Measurements from ENCODE around the gene PTPRB.

PTPRB gene

GRCh38 chr12:70487440-70487839, 149.8 kb downstream of the PTPRB start:
- 100% methylated on average over 1 of the region's 2 CpGs for WGBS (ENCODE audit: insufficient coverage)
- no peak for DNase-seq
- Histone ChIP-seq H3K27me3 (replicated peaks in 2 of 5; ENCODE audit: control insufficient read depth in 4 of 5, insufficient read depth in 5 of 5, low read length in 4 of 5) (no peaks in the 10 kb centered on the region), H3K27ac (ENCODE audit: insufficient read depth in 1 of 2, low read depth in 1 of 2, low read length in 2 of 2, poor library complexity in 1 of 2, severe bottlenecking in 2 of 2) (no peak overlapping the region), H3K9me3 (ENCODE audit: control extremely low read depth in 1 of 5, control insufficient read depth in 4 of 5, insufficient read depth in 2 of 5, low read depth in 1 of 5, low read length in 4 of 5) (no peaks in the 10 kb centered on the region), H3K4me1 (ENCODE audit: control extremely low read depth in 1 of 4, control insufficient read depth in 4 of 4, insufficient read depth in 4 of 4, low read length in 3 of 4) (no peaks in the 10 kb centered on the region), H3K36me3 (ENCODE audit: control insufficient read depth in 4 of 4, insufficient read depth in 4 of 4, low read length in 3 of 4) (no peaks in the 10 kb centered on the region), H3K4me3 (ENCODE audit: control insufficient read depth in 1 of 7, extremely low read depth in 1 of 7, insufficient read depth in 4 of 7, low read depth in 2 of 7, low read length in 6 of 7) (no peak overlapping the region)
- POLR2A ChIA-PET: no interaction called here
- CTCF ChIA-PET: no interaction called here

DNA sequence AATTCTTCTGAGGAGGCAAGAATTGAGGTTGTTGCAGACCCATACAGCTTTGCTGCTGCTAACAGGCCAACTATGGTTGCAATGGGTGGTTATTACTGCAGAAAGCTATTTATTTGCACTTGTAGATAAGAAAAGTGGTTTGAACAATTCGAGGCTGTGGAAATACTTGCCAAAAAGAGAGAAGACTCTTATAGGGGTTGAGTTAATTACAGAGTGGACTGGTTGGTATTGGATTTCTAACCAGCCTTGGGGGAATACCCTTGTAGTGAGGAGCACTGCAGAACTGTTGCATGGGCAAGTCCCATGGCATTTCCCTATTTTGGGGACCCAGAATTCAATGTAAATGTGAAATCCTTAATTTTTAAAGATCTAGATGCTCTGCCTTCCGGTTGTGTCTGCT, 150.6 kb downstream of the PTPRB start:
- DNase-seq: no peak
- no peak overlapping the region for H3K4me3 ChIP-seq (ENCODE audit: control insufficient read depth in 1 of 7, extremely low read depth in 1 of 7, insufficient read depth in 4 of 7, low read depth in 2 of 7, low read length in 6 of 7)
- H3K4me1 ChIP-seq (ENCODE audit: control extremely low read depth in 1 of 4, control insufficient read depth in 4 of 4, insufficient read depth in 4 of 4, low read length in 3 of 4): no peaks in the 10 kb centered on the region
- H3K27ac ChIP-seq (ENCODE audit: insufficient read depth in 1 of 2, low read depth in 1 of 2, low read length in 2 of 2, poor library complexity in 1 of 2, severe bottlenecking in 2 of 2): no peak overlapping the region
- POLR2A ChIA-PET: no interaction called here
- CTCF ChIA-PET: no interaction called here
- H3K9me3 ChIP-seq (ENCODE audit: control extremely low read depth in 1 of 5, control insufficient read depth in 4 of 5, insufficient read depth in 2 of 5, low read depth in 1 of 5, low read length in 4 of 5): no peaks in the 10 kb centered on the region
- 63% methylated on average over 1 of the region's 2 CpGs for WGBS (ENCODE audit: insufficient coverage)
- H3K27me3 ChIP-seq (replicated peaks in 2 of 5; ENCODE audit: control insufficient read depth in 4 of 5, insufficient read depth in 5 of 5, low read length in 4 of 5): no peaks in the 10 kb centered on the region
- no peaks in the 10 kb centered on the region for H3K36me3 ChIP-seq (ENCODE audit: control insufficient read depth in 4 of 4, insufficient read depth in 4 of 4, low read length in 3 of 4)

DNA sequence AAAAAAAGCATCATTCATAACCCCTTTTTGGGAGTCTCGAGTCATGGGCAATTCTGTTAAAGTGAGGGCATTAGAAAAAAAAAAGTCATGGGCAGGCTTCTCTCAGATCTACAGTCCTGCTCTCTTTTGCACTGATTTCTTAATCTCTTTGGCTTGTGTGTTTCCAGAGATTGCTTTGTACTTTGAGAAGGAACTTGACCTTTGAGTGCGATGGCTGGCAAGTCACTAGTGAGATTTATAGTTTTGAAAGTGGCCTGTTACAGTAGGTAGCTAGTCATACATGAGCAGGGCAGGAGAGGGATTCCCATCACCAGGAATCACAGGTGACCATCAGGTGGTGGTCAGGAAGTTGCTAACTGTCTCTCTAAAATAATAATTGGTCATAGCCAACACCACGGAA, 151.5 kb downstream of the PTPRB start:
- Histone ChIP-seq H3K27me3 (replicated peaks in 2 of 5; ENCODE audit: control insufficient read depth in 4 of 5, insufficient read depth in 5 of 5, low read length in 4 of 5) (no peaks in the 10 kb centered on the region), H3K4me1 (ENCODE audit: control extremely low read depth in 1 of 4, control insufficient read depth in 4 of 4, insufficient read depth in 4 of 4, low read length in 3 of 4) (no peaks in the 10 kb centered on the region), H3K27ac (ENCODE audit: insufficient read depth in 1 of 2, low read depth in 1 of 2, low read length in 2 of 2, poor library complexity in 1 of 2, severe bottlenecking in 2 of 2) (no peak overlapping the region), H3K9me3 (ENCODE audit: control extremely low read depth in 1 of 5, control insufficient read depth in 4 of 5, insufficient read depth in 2 of 5, low read depth in 1 of 5, low read length in 4 of 5) (no peaks in the 10 kb centered on the region), H3K36me3 (ENCODE audit: control insufficient read depth in 4 of 4, insufficient read depth in 4 of 4, low read length in 3 of 4) (no peaks in the 10 kb centered on the region), H3K4me3 (ENCODE audit: control insufficient read depth in 1 of 7, extremely low read depth in 1 of 7, insufficient read depth in 4 of 7, low read depth in 2 of 7, low read length in 6 of 7) (no peak overlapping the region)
- ChIA-PET POLR2A (no interaction called here), CTCF (no interaction called here)
- whole genome bisulfite sequencing (ENCODE audit: insufficient coverage): 93% methylated on average over 3 of the region's 3 CpGs
- no peak for DNase-seq

GRCh38 chr12:70484464-70484863, 152.8 kb downstream of the PTPRB start:
- Histone ChIP-seq H3K36me3 (ENCODE audit: control insufficient read depth in 4 of 4, insufficient read depth in 4 of 4, low read length in 3 of 4) (no peaks in the 10 kb centered on the region), H3K27me3 (replicated peaks in 2 of 5; ENCODE audit: control insufficient read depth in 4 of 5, insufficient read depth in 5 of 5, low read length in 4 of 5) (no peaks in the 10 kb centered on the region), H3K27ac (ENCODE audit: insufficient read depth in 1 of 2, low read depth in 1 of 2, low read length in 2 of 2, poor library complexity in 1 of 2, severe bottlenecking in 2 of 2) (no peak overlapping the region), H3K9me3 (ENCODE audit: control extremely low read depth in 1 of 5, control insufficient read depth in 4 of 5, insufficient read depth in 2 of 5, low read depth in 1 of 5, low read length in 4 of 5) (no peaks in the 10 kb centered on the region), H3K4me1 (ENCODE audit: control extremely low read depth in 1 of 4, control insufficient read depth in 4 of 4, insufficient read depth in 4 of 4, low read length in 3 of 4) (no peaks in the 10 kb centered on the region), H3K4me3 (ENCODE audit: control insufficient read depth in 1 of 7, extremely low read depth in 1 of 7, insufficient read depth in 4 of 7, low read depth in 2 of 7, low read length in 6 of 7) (no peak overlapping the region)
- ChIA-PET CTCF (no interaction called here), POLR2A (no interaction called here)
- no peak for DNase-seq
- 80% methylated on average over 1 of the region's 1 CpG for WGBS (ENCODE audit: insufficient coverage)

GRCh38 chr12:70482764-70483163, 154.5 kb downstream of the PTPRB start:
- H3K4me1 ChIP-seq (ENCODE audit: control extremely low read depth in 1 of 4, control insufficient read depth in 4 of 4, insufficient read depth in 4 of 4, low read length in 3 of 4): no peaks in the 10 kb centered on the region
- no peak for DNase-seq
- no CpG with 5 or more reads among the region's 1 CpG for WGBS (ENCODE audit: insufficient coverage)
- CTCF ChIA-PET: interaction anchor here (0.6 kb wide), 1 partner anchor 112 kb away, joined by 6 read pairs; no protein-coding TSS in a partner anchor
- H3K27me3 ChIP-seq (replicated peaks in 2 of 5; ENCODE audit: control insufficient read depth in 4 of 5, insufficient read depth in 5 of 5, low read length in 4 of 5): no peaks in the 10 kb centered on the region
- no peaks in the 10 kb centered on the region for H3K36me3 ChIP-seq (ENCODE audit: control insufficient read depth in 4 of 4, insufficient read depth in 4 of 4, low read length in 3 of 4)
- POLR2A ChIA-PET: no interaction called here
- H3K9me3 ChIP-seq (ENCODE audit: control extremely low read depth in 1 of 5, control insufficient read depth in 4 of 5, insufficient read depth in 2 of 5, low read depth in 1 of 5, low read length in 4 of 5): no peaks in the 10 kb centered on the region
- no peak overlapping the region for H3K4me3 ChIP-seq (ENCODE audit: control insufficient read depth in 1 of 7, extremely low read depth in 1 of 7, insufficient read depth in 4 of 7, low read depth in 2 of 7, low read length in 6 of 7)
- H3K27ac ChIP-seq (ENCODE audit: insufficient read depth in 1 of 2, low read depth in 1 of 2, low read length in 2 of 2, poor library complexity in 1 of 2, severe bottlenecking in 2 of 2): no peak overlapping the region

DNA sequence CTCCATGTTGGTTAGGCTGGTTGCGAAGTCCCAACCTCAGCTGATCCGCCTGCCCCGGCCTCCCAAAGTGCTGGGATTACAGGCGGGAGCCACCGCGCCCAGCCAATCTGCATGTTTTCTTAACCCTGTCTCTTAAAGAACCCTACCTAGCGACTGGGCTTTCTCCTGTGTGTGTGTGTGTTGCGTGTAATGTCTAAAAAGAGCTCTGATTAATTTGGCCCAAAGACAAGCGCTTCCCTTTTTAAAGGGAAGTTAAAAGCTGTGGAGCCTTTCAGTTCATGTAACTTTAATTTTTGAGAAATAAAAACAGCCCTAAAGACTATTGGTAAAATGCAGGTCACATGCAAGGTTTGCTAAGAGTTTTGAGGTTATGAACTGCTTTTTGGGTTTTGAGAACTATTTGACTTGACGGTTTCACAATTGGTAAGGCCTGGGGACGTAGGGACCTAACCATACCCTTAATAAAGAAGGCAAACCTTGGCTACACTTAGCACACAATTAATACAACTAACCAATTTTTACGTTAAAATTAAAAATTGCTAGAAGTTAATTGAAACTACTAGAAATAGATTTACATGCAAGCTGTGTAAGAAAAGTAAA, 167.9 kb downstream of the PTPRB start:
- no peaks in the 10 kb centered on the region for H3K27me3 ChIP-seq (replicated peaks in 2 of 5; ENCODE audit: control insufficient read depth in 4 of 5, insufficient read depth in 5 of 5, low read length in 4 of 5)
- H3K4me3 ChIP-seq (ENCODE audit: control insufficient read depth in 1 of 7, extremely low read depth in 1 of 7, insufficient read depth in 4 of 7, low read depth in 2 of 7, low read length in 6 of 7): no peak overlapping the region
- POLR2A ChIA-PET: no interaction called here
- H3K27ac ChIP-seq (ENCODE audit: insufficient read depth in 1 of 2, low read depth in 1 of 2, low read length in 2 of 2, poor library complexity in 1 of 2, severe bottlenecking in 2 of 2): no peak overlapping the region
- peaks cover 0 to 4% (median 0%) of the 10 kb centered on the region in 5 experiments for H3K9me3 ChIP-seq (ENCODE audit: control extremely low read depth in 1 of 5, control insufficient read depth in 4 of 5, insufficient read depth in 2 of 5, low read depth in 1 of 5, low read length in 4 of 5)
- no peak for DNase-seq
- CTCF ChIA-PET: no interaction called here
- no peaks in the 10 kb centered on the region for H3K36me3 ChIP-seq (ENCODE audit: control insufficient read depth in 4 of 4, insufficient read depth in 4 of 4, low read length in 3 of 4)
- no peaks in the 10 kb centered on the region for H3K4me1 ChIP-seq (ENCODE audit: control extremely low read depth in 1 of 4, control insufficient read depth in 4 of 4, insufficient read depth in 4 of 4, low read length in 3 of 4)
- WGBS (ENCODE audit: insufficient coverage): 55% methylated on average over 2 of the region's 12 CpGs

- 100% methylated on average over 2 of the region's 3 CpGs for WGBS (ENCODE audit: insufficient coverage)
- no peak for DNase-seq
Observed at GRCh38 chr12:70468741-70469140, 168.5 kb downstream of the PTPRB start.

More at GRCh38 chr12:70468741-70469140, 168.5 kb downstream of the PTPRB start:
- ChIA-PET CTCF (no interaction called here), POLR2A (no interaction called here)
- H3K27me3 ChIP-seq (replicated peaks in 2 of 5; ENCODE audit: control insufficient read depth in 4 of 5, insufficient read depth in 5 of 5, low read length in 4 of 5): no peaks in the 10 kb centered on the region
- H3K9me3 ChIP-seq (ENCODE audit: control extremely low read depth in 1 of 5, control insufficient read depth in 4 of 5, insufficient read depth in 2 of 5, low read depth in 1 of 5, low read length in 4 of 5): peaks cover 0 to 9% (median 3%) of the 10 kb centered on the region in 5 experiments
- H3K4me1 ChIP-seq (ENCODE audit: control extremely low read depth in 1 of 4, control insufficient read depth in 4 of 4, insufficient read depth in 4 of 4, low read length in 3 of 4): no peaks in the 10 kb centered on the region
- no peak overlapping the region for H3K27ac ChIP-seq (ENCODE audit: insufficient read depth in 1 of 2, low read depth in 1 of 2, low read length in 2 of 2, poor library complexity in 1 of 2, severe bottlenecking in 2 of 2)
- H3K36me3 ChIP-seq (ENCODE audit: control insufficient read depth in 4 of 4, insufficient read depth in 4 of 4, low read length in 3 of 4): no peaks in the 10 kb centered on the region
- no peak overlapping the region for H3K4me3 ChIP-seq (ENCODE audit: control insufficient read depth in 1 of 7, extremely low read depth in 1 of 7, insufficient read depth in 4 of 7, low read depth in 2 of 7, low read length in 6 of 7)

Data from common myeloid progenitor, CD34-positive (primary cell).